H1 (cell line): ENCODE results near the gene OGFOD2. TPM values are rescaled to one million over a fixed set of nuclear protein-coding genes. Genes with fewer than 3 reads are reported as not detected.

Experiments used
- CEBPB ChIP-seq: IDR thresholded peaks from 2 replicates; pipeline ENCODE4 v1.6.1; 2012; ENCODE audit warnings: low read depth, low read length
- CHD2 ChIP-seq: IDR thresholded peaks from 2 replicates; pipeline ENCODE4 v1.6.1; 2012; ENCODE audit warnings: low read length, improper control_type of control experiment
- KDM1A ChIP-seq: fragments of 200-600, 300-600 bp; sonication (generic); IDR thresholded peaks from 2 replicates; pipeline ENCODE4 v1.7.1; 2016; ENCODE audit warnings: mild to moderate bottlenecking, low read length, borderline replicate concordance
- RAD21 ChIP-seq, 2 experiments: IDR thresholded peaks in 1 of 2; conservative IDR thresholded peaks in 1 of 2; 2 replicates each; pipeline ENCODE4 v1.6.1; 2011; ENCODE audit warnings: low read depth in 2 of 2, low read length in 2 of 2, improper control_type of control experiment in 1 of 2, inconsistent platforms in 1 of 2, mild to moderate bottlenecking in 1 of 2, moderate library complexity in 1 of 2
- SP4 ChIP-seq: IDR thresholded peaks from 2 replicates; pipeline ENCODE4 v1.6.1; 2012; ENCODE audit warnings: low read length, inconsistent platforms
- YY1 ChIP-seq: IDR thresholded peaks from 2 replicates; pipeline ENCODE4 v1.6.1; 2011; ENCODE audit warnings: low read depth, mild to moderate bottlenecking, low read length
- polyA plus RNA-seq, 7 experiments: library from polyadenylated mRNA; depleted of rRNA in 3 of 7; stranded (reverse) in 5 of 7; unstranded in 2 of 7; fragments of >200 nt in 5 of 7; fragments of 200-250 nt in 2 of 7; gene quantifications; 1 replicate in 5 of 7; 2 replicates in 1 of 7; 4 replicates in 1 of 7; pipeline versions ENCODE4 v1.2.1 to v1.2.3, GENCODE V29; 2011 to 2013; ENCODE audit warnings: missing spikeins in 2 of 7, mixed read lengths in 2 of 7
- total RNA-seq: library from RNA; stranded (reverse); fragmentation: NEBNext Ultra II Directional; extraction: Animal tissue kit (Norgen Biotek cat#: 25700); gene quantifications from 2 replicates; pipeline ENCODE4 v1.2.1, GENCODE V29; 2021
- TF ChIP-seq, protein P1 (sequence below): fragments of 300-600 bp; sonication (generic); IDR thresholded peaks from 2 replicates; pipeline ENCODE4 v1.7.1; 2012; ENCODE audit warnings: low read length, moderate library complexity, mild to moderate bottlenecking, inconsistent platforms; ENCODE audit not compliant: insufficient replicate concordance
- TF ChIP-seq, protein P2 (sequence below), 3 experiments: IDR thresholded peaks; 1 replicate in 2 of 3; 2 replicates in 1 of 3; pipeline versions ENCODE4 v1.5.1 to v1.6.1; 2011; ENCODE audit warnings: low read length in 3 of 3, mild to moderate bottlenecking in 3 of 3, inconsistent platforms in 2 of 3, low read depth in 1 of 3, moderate library complexity in 1 of 3; ENCODE audit not compliant: insufficient read depth in 1 of 3; ENCODE audit errors: control extremely low read depth in 1 of 3

OGFOD2 gene
- total and polyA plus RNA-seq, 2 of the 8 experiments (the other 6 are each of a cell fraction or from before 2014, with no cell fraction given) = 17.3 to 20.3 TPM

DNA sequence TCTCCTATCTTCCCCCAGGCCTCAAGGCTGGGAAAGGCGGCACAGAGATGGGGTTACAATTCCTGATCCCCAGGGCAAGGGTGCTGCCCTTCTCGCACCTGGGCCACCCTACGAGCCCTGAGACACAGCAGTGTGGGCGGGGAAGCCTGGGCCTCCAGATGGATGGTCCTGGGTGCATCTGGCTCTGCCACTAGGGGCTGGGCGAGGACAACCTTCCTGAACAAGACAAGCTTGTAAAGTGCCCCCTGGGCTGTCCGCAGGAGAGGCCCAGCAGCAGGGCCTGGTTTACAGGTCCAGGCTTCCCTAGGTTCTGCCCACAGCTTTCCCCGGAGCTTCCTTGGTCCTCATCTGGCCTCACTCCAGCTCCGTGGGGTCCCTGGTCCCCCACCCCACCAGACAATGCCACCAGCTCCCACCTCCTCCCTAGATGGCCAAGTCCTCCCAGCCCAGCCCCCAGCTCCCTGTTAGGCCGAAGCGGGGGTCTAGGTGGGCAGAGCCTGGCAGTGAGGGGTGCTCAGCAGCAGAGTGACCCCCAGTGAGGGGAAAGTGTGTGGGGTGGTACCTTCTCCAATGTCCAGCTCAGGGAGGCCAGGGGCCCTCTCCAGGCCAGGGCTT, 14.3 kb downstream of the OGFOD2 start (continued):
- TF ChIP-seq, protein P1, sequence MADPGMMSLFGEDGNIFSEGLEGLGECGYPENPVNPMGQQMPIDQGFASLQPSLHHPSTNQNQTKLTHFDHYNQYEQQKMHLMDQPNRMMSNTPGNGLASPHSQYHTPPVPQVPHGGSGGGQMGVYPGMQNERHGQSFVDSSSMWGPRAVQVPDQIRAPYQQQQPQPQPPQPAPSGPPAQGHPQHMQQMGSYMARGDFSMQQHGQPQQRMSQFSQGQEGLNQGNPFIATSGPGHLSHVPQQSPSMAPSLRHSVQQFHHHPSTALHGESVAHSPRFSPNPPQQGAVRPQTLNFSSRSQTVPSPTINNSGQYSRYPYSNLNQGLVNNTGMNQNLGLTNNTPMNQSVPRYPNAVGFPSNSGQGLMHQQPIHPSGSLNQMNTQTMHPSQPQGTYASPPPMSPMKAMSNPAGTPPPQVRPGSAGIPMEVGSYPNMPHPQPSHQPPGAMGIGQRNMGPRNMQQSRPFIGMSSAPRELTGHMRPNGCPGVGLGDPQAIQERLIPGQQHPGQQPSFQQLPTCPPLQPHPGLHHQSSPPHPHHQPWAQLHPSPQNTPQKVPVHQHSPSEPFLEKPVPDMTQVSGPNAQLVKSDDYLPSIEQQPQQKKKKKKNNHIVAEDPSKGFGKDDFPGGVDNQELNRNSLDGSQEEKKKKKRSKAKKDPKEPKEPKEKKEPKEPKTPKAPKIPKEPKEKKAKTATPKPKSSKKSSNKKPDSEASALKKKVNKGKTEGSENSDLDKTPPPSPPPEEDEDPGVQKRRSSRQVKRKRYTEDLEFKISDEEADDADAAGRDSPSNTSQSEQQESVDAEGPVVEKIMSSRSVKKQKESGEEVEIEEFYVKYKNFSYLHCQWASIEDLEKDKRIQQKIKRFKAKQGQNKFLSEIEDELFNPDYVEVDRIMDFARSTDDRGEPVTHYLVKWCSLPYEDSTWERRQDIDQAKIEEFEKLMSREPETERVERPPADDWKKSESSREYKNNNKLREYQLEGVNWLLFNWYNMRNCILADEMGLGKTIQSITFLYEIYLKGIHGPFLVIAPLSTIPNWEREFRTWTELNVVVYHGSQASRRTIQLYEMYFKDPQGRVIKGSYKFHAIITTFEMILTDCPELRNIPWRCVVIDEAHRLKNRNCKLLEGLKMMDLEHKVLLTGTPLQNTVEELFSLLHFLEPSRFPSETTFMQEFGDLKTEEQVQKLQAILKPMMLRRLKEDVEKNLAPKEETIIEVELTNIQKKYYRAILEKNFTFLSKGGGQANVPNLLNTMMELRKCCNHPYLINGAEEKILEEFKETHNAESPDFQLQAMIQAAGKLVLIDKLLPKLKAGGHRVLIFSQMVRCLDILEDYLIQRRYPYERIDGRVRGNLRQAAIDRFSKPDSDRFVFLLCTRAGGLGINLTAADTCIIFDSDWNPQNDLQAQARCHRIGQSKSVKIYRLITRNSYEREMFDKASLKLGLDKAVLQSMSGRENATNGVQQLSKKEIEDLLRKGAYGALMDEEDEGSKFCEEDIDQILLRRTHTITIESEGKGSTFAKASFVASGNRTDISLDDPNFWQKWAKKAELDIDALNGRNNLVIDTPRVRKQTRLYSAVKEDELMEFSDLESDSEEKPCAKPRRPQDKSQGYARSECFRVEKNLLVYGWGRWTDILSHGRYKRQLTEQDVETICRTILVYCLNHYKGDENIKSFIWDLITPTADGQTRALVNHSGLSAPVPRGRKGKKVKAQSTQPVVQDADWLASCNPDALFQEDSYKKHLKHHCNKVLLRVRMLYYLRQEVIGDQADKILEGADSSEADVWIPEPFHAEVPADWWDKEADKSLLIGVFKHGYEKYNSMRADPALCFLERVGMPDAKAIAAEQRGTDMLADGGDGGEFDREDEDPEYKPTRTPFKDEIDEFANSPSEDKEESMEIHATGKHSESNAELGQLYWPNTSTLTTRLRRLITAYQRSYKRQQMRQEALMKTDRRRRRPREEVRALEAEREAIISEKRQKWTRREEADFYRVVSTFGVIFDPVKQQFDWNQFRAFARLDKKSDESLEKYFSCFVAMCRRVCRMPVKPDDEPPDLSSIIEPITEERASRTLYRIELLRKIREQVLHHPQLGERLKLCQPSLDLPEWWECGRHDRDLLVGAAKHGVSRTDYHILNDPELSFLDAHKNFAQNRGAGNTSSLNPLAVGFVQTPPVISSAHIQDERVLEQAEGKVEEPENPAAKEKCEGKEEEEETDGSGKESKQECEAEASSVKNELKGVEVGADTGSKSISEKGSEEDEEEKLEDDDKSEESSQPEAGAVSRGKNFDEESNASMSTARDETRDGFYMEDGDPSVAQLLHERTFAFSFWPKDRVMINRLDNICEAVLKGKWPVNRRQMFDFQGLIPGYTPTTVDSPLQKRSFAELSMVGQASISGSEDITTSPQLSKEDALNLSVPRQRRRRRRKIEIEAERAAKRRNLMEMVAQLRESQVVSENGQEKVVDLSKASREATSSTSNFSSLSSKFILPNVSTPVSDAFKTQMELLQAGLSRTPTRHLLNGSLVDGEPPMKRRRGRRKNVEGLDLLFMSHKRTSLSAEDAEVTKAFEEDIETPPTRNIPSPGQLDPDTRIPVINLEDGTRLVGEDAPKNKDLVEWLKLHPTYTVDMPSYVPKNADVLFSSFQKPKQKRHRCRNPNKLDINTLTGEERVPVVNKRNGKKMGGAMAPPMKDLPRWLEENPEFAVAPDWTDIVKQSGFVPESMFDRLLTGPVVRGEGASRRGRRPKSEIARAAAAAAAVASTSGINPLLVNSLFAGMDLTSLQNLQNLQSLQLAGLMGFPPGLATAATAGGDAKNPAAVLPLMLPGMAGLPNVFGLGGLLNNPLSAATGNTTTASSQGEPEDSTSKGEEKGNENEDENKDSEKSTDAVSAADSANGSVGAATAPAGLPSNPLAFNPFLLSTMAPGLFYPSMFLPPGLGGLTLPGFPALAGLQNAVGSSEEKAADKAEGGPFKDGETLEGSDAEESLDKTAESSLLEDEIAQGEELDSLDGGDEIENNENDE = no peak
- TF ChIP-seq CHD2 (no peak), SP4 (no peak), KDM1A (no peak), RAD21 (IDR thresholded peaks at IDR 0.05 in 1 of 2, conservative IDR thresholded peaks at IDR 0.05 in 1 of 2; ENCODE audit: low read depth in 2 of 2, low read length in 2 of 2) (peak; percentile 14 to 36; a peak in 3 of 4 replicates), YY1 (no peak), CEBPB (no peak)
- TF ChIP-seq, protein P2, sequence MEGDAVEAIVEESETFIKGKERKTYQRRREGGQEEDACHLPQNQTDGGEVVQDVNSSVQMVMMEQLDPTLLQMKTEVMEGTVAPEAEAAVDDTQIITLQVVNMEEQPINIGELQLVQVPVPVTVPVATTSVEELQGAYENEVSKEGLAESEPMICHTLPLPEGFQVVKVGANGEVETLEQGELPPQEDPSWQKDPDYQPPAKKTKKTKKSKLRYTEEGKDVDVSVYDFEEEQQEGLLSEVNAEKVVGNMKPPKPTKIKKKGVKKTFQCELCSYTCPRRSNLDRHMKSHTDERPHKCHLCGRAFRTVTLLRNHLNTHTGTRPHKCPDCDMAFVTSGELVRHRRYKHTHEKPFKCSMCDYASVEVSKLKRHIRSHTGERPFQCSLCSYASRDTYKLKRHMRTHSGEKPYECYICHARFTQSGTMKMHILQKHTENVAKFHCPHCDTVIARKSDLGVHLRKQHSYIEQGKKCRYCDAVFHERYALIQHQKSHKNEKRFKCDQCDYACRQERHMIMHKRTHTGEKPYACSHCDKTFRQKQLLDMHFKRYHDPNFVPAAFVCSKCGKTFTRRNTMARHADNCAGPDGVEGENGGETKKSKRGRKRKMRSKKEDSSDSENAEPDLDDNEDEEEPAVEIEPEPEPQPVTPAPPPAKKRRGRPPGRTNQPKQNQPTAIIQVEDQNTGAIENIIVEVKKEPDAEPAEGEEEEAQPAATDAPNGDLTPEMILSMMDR (IDR thresholded peaks at IDR 0.05; ENCODE audit: control extremely low read depth in 1 of 3, insufficient read depth in 1 of 3, low read depth in 1 of 3, low read length in 3 of 3) = peak in 2 of 3 experiments; percentile 21 to 36; a peak in 2 of 4 replicates
